Nephron progenitor cell (in vitro differentiated cells): ENCODE results near the gene SLC44A3.

Source experiments
- DNase-seq: peaks from one replicate; pipeline ENCODE4 v3.0.0; 2021
- H3K27ac Mint-ChIP-seq: 2 replicates; pipeline ENCODE4 v1.8.0; 2021; ENCODE audit warnings: mild to moderate bottlenecking, moderate library complexity, mixed read lengths
- H3K27me3 Mint-ChIP-seq: 2 replicates; pipeline ENCODE4 v1.8.0; 2021; ENCODE audit warnings: mild to moderate bottlenecking, low read depth, mixed read lengths; ENCODE audit not compliant: poor library complexity
- H3K36me3 Mint-ChIP-seq: 2 replicates; pipeline ENCODE4 v1.8.0; 2021; ENCODE audit warnings: low read depth, mixed read lengths
- H3K4me1 Mint-ChIP-seq: 2 replicates; pipeline ENCODE4 v1.8.0; 2021; ENCODE audit warnings: mixed read lengths
- H3K4me3 Mint-ChIP-seq: 2 replicates; pipeline ENCODE4 v1.8.0; 2021; ENCODE audit warnings: mild to moderate bottlenecking, moderate library complexity, mixed read lengths
- H3K9me3 Mint-ChIP-seq: 2 replicates; pipeline ENCODE4 v1.8.0; 2021; ENCODE audit warnings: mild to moderate bottlenecking, moderate library complexity, mixed read lengths
- TF ChIP-seq, protein P1 (sequence below): fragments of 200-600 bp; sonication (generic); IDR thresholded peaks from 2 replicates; pipeline ENCODE4 v1.5.0; 2021; ENCODE audit warnings: antibody characterized with exemption

SLC44A3 gene

DNA sequence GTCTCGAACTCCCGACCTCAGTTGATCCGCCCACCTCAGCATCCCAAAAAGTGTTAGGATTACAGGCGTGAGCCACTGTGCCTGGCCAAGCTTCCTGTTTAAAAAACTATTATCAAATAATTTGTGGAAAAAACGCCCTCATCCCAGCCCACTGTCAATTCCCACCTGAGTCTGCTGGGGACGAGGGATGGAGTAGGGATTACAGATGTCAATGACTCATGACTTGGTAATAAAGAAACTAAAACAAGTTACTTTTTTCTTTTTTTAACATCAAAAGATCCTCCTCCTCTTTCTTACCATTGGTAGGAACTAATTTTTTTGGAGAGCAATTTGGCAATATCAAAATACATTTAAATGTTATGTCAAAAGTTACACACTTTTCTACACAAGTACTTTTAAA, 97.1 kb downstream of the SLC44A3 start:
- H3K9me3 Mint-ChIP-seq, result peaks cover 18% of the 10 kb centered on the region
- DNase-seq, result no peak
- no peak overlapping the region for H3K27ac Mint-ChIP-seq
- peaks cover 37% of the 10 kb centered on the region for H3K4me1 Mint-ChIP-seq
- H3K4me3 Mint-ChIP-seq, result no peak overlapping the region
- TF ChIP-seq, protein P1, sequence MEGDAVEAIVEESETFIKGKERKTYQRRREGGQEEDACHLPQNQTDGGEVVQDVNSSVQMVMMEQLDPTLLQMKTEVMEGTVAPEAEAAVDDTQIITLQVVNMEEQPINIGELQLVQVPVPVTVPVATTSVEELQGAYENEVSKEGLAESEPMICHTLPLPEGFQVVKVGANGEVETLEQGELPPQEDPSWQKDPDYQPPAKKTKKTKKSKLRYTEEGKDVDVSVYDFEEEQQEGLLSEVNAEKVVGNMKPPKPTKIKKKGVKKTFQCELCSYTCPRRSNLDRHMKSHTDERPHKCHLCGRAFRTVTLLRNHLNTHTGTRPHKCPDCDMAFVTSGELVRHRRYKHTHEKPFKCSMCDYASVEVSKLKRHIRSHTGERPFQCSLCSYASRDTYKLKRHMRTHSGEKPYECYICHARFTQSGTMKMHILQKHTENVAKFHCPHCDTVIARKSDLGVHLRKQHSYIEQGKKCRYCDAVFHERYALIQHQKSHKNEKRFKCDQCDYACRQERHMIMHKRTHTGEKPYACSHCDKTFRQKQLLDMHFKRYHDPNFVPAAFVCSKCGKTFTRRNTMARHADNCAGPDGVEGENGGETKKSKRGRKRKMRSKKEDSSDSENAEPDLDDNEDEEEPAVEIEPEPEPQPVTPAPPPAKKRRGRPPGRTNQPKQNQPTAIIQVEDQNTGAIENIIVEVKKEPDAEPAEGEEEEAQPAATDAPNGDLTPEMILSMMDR, result no peak
- H3K36me3 Mint-ChIP-seq, result peaks cover 86% of the 10 kb centered on the region
- H3K27me3 Mint-ChIP-seq, result no peaks in the 10 kb centered on the region

DNA sequence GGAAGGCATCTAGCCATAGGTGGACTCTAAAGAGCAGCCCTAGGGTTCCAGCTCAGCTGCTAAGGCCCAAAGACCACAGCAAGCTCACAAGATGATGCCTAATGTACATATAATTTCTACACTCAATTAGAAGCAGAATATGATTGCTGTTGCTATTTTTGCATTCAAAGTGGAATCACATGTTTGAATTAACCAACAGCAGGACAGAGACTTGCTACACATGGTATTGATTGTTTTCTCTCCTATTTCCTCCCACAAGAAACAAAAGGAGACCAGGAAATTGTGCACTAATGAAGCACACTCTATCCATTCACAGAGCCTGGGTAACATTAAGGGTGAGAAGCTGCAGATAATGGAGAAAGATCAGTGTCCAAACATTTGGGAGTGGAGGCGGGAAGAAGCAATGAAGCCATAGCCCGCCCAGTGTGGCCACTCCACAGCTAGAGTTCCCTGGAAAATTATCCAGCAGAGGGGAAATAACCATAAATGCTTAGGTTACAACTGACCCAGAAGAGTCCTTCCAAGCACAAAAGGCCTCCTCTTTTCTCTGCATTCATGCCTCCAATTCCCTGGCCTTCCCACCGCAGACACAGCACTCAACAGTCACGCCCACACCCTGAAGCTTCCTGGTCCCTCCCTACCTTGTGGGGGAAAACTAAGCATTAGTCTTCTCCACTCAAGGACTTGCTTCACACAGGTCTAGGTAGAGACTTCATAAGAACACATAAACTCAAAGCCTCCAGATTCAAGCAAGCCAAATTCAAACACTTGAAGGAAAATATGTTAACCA, 99.3 kb downstream of the SLC44A3 start:
- Mint-ChIP-seq H3K36me3 (peaks cover 79% of the 10 kb centered on the region), H3K9me3 (peaks cover 14% of the 10 kb centered on the region), H3K4me3 (no peak overlapping the region), H3K27ac (no peak overlapping the region), H3K4me1 (peaks cover 58% of the 10 kb centered on the region), H3K27me3 (no peaks in the 10 kb centered on the region)
- TF ChIP-seq, protein P1, result no peak
- no peak for DNase-seq

DNA sequence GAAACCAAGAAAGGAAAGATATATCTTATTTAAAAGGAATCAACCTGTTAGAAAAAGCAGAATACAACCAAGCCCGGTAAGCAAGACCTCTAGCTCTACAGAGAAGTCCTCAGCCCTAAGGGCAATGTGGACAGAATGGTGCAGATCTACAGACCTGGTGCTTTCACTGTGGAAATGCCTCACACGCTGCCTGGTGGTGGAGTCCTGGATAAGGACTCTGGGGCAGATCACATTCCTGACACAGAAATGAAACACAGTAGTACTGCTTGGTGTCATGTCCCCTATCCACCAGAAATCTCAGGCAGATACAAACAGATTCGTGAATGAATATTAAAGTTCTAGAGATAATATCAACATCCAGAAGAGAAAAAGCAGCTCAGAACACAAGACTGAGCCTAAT, 99.9 kb downstream of the SLC44A3 start:
- H3K4me3 Mint-ChIP-seq, result no peak overlapping the region
- TF ChIP-seq, protein P1, result no peak
- H3K36me3 Mint-ChIP-seq, result peaks cover 73% of the 10 kb centered on the region
- H3K9me3 Mint-ChIP-seq, result peaks cover 12% of the 10 kb centered on the region
- peaks cover 65% of the 10 kb centered on the region for H3K4me1 Mint-ChIP-seq
- H3K27ac Mint-ChIP-seq, result peak overlapping the region; percentile 37
- H3K27me3 Mint-ChIP-seq, result no peaks in the 10 kb centered on the region
- no peak for DNase-seq

DNA sequence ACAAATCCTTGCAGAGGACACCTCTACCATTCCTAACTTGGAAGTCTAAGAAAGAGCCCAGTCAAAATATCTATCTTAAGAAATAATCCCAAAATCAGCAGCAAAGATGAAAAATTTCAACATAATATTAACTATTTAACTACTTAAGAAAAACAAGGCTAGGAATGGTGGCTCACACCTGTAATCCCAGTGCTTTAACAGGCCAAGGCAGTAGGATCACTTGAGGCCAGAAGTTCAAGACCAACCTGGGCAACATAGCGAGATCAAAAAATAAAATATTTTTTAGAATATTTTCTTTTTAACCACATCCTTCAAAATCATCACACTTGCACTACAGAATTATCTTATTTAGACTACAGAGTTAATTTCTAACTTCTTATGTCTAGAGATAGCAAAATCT, 101.8 kb downstream of the SLC44A3 start:
- Mint-ChIP-seq H3K27ac (no peak overlapping the region), H3K27me3 (peaks cover 3% of the 10 kb centered on the region), H3K36me3 (peaks cover 54% of the 10 kb centered on the region), H3K9me3 (no peaks in the 10 kb centered on the region), H3K4me3 (no peak overlapping the region), H3K4me1 (peaks cover 72% of the 10 kb centered on the region)
- no peak for DNase-seq
- TF ChIP-seq, protein P1, result no peak

DNA sequence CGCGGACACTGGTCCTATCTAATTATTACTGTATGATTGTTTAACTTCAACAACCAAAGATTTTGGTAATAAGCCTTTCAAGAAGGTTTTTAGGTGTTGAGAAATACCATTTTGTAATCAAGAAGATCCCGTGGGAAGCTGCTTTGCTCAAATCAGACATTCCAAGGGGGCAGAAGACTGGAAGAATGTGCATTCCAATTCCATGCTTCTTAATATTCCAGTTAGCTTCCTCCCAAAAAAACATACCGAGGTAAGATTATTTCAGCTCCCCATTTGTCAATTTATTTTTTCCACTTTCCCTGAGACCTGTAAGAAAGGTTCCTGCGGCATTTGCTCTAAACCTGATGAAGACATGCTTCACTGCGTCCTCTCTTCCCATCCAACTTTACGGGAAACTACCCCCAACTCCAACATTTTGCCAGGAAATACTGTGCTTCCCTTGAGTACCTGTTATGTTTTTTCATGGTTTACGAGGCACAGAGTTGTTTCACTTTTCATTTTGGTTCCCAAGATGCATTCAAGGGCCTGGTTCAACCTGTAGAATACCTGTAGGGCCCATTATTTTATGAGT, 102.7 kb downstream of the SLC44A3 start:
- no peak for DNase-seq
- Mint-ChIP-seq H3K4me1 (peaks cover 77% of the 10 kb centered on the region), H3K27me3 (peaks cover 3% of the 10 kb centered on the region), H3K4me3 (peak overlapping the region; percentile 28), H3K9me3 (no peaks in the 10 kb centered on the region), H3K36me3 (peaks cover 45% of the 10 kb centered on the region), H3K27ac (peak overlapping the region; percentile 47)
- TF ChIP-seq, protein P1, result no peak
